Prostate gland (tissue), 2 donors: ENCODE results near the gene CFAP90.

ENCODE experiments used
- CTCF ChIP-seq, 4 experiments: fragments of 200-600 bp in 2 of 4; fragments of 450-650 bp in 2 of 4; sonication (generic) in 2 of 4; IDR thresholded peaks; 1 replicate in 3 of 4; 2 replicates in 1 of 4; pipeline ENCODE4 v1.5.1; 2016 to 2019; ENCODE audit warnings: antibody characterized with exemption in 4 of 4, mild to moderate bottlenecking in 2 of 4, moderate library complexity in 2 of 4
- POLR2A ChIP-seq: fragments of 450-650 bp; IDR thresholded peaks from one replicate; pipeline ENCODE4 v1.6.1; 2016; ENCODE audit warnings: antibody characterized with exemption, mild to moderate bottlenecking

GRCh38 chr5:7851617-7852289 lies 820 bp upstream of the CFAP90 start:
- TF ChIP-seq CTCF (IDR thresholded peaks at IDR 0.05) (no peak), POLR2A (no peak)
